Esophagus squamous epithelium (tissue), 4 donors: ENCODE measurements around the gene DUSP10.

Experiments
- POLR2A ChIP-seq, 4 donors: fragments of 450-650 bp; IDR thresholded peaks; one replicate each; pipeline ENCODE4 v1.6.1; 2017; ENCODE audit warnings: antibody characterized with exemption in 4 of 4, mild to moderate bottlenecking in 4 of 4, moderate library complexity in 3 of 4
- TF ChIP-seq, protein P1 (sequence below), 6 experiments: fragments of 450-650 bp in 4 of 6; fragments of 200-600 bp in 2 of 6; sonication (generic) in 2 of 6; IDR thresholded peaks; one replicate each; pipeline ENCODE4 v1.5.1; 2016 to 2019; ENCODE audit warnings: antibody characterized with exemption in 6 of 6, mild to moderate bottlenecking in 4 of 6, moderate library complexity in 4 of 6

DNA sequence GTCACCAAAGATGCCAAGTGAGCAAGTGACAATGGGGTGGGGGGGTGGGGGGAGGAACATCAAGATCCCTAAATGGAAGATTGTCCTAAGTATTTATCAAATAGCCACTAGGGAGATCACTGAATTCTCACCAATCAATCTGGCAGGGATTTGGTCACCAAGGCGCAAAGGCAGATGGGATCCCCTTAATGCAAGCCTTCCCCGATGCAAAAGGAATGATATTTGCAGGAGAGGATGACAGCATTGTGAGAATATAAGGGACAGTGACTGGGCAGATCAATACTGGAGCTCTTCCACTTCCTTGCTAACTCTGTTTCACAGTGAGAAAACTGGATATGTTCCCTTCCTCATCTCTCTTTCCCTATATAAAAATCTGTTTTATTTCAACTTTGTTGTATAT, 40.9 kb downstream of the DUSP10 start:
- TF ChIP-seq, protein P1, sequence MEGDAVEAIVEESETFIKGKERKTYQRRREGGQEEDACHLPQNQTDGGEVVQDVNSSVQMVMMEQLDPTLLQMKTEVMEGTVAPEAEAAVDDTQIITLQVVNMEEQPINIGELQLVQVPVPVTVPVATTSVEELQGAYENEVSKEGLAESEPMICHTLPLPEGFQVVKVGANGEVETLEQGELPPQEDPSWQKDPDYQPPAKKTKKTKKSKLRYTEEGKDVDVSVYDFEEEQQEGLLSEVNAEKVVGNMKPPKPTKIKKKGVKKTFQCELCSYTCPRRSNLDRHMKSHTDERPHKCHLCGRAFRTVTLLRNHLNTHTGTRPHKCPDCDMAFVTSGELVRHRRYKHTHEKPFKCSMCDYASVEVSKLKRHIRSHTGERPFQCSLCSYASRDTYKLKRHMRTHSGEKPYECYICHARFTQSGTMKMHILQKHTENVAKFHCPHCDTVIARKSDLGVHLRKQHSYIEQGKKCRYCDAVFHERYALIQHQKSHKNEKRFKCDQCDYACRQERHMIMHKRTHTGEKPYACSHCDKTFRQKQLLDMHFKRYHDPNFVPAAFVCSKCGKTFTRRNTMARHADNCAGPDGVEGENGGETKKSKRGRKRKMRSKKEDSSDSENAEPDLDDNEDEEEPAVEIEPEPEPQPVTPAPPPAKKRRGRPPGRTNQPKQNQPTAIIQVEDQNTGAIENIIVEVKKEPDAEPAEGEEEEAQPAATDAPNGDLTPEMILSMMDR (IDR thresholded peaks at IDR 0.05): no peak
- TF ChIP-seq POLR2A (IDR thresholded peaks at IDR 0.05): no peak
